Measurements from ENCODE around the gene IFT122. TPM values are rescaled to one million over a fixed set of nuclear protein-coding genes. Genes with fewer than 3 reads are reported as not detected.

Gene IFT122
- total RNA-seq, 4 donors from 2014 or later, result 36.6 to 74.4 (median 43.3) TPM

DNA sequence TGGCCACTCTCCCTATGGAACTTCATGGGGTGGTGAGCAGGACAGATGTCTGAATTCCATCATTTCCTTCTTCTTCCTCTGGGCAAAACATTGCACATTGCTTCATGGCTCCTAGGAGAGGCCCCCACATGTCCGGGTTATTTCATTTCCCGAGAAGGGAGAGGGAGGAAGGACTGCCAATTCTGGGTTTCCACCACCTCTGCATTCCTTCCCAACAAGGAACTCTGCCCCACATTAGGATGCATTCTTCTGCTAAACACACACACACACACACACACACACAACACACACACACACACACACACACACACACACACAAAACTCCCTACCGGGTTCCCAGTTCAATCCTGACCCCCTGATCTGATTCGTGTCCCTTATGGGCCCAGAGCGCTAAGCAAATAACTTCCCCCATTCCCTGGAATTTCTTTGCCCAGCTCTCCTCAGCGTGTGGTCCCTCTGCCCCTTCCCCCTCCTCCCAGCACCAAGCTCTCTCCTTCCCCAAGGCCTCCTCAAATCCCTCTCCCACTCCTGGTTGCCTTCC lies 90.3 kb downstream of the IFT122 start:
- 17% methylated on average over 6 of the region's 6 CpGs for WGBS, 2 donors
- no peak for DNase-seq (ENCODE audit: low spot score in 2 of 2)
- no peaks in the 10 kb centered on the region for H3K36me3 ChIP-seq
- no peak for TF ChIP-seq EP300 (IDR thresholded peaks at IDR 0.05)
- TF ChIP-seq, protein P1, sequence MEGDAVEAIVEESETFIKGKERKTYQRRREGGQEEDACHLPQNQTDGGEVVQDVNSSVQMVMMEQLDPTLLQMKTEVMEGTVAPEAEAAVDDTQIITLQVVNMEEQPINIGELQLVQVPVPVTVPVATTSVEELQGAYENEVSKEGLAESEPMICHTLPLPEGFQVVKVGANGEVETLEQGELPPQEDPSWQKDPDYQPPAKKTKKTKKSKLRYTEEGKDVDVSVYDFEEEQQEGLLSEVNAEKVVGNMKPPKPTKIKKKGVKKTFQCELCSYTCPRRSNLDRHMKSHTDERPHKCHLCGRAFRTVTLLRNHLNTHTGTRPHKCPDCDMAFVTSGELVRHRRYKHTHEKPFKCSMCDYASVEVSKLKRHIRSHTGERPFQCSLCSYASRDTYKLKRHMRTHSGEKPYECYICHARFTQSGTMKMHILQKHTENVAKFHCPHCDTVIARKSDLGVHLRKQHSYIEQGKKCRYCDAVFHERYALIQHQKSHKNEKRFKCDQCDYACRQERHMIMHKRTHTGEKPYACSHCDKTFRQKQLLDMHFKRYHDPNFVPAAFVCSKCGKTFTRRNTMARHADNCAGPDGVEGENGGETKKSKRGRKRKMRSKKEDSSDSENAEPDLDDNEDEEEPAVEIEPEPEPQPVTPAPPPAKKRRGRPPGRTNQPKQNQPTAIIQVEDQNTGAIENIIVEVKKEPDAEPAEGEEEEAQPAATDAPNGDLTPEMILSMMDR (IDR thresholded peaks at IDR 0.05), result no peak
- no peak for TF ChIP-seq POLR2A (IDR thresholded peaks at IDR 0.05)
- H3K4me1 ChIP-seq, result peaks cover 0 to 13% (median 2%) of the 10 kb centered on the region in 4 donors
- no peaks in the 10 kb centered on the region for H3K27me3 ChIP-seq
- no peak overlapping the region for H3K4me3 ChIP-seq
- H3K9me3 ChIP-seq, result no peaks in the 10 kb centered on the region
- H3K27ac ChIP-seq, result no peak overlapping the region

DNA sequence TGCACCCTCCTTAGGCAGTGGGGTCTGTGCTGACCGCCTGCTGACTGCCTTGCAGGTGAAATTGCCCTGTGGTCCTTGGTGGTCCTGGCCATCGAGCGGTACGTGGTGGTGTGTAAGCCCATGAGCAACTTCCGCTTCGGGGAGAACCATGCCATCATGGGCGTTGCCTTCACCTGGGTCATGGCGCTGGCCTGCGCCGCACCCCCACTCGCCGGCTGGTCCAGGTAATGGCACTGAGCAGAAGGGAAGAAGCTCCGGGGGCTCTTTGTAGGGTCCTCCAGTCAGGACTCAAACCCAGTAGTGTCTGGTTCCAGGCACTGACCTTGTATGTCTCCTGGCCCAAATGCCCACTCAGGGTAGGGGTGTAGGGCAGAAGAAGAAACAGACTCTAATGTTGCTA lies 90.8 kb downstream of the IFT122 start:
- no peak overlapping the region for H3K4me3 ChIP-seq
- no peak for TF ChIP-seq POLR2A (IDR thresholded peaks at IDR 0.05)
- no peak for DNase-seq (ENCODE audit: low spot score in 2 of 2)
- H3K9me3 ChIP-seq, result no peaks in the 10 kb centered on the region
- no peaks in the 10 kb centered on the region for H3K36me3 ChIP-seq
- no peak overlapping the region for H3K27ac ChIP-seq
- 96 to 98% methylated on average over 11 to 13 of the region's 13 CpGs for WGBS, 2 donors
- no peaks in the 10 kb centered on the region for H3K27me3 ChIP-seq
- H3K4me1 ChIP-seq, result peaks cover 0 to 13% (median 2%) of the 10 kb centered on the region in 4 donors

DNA sequence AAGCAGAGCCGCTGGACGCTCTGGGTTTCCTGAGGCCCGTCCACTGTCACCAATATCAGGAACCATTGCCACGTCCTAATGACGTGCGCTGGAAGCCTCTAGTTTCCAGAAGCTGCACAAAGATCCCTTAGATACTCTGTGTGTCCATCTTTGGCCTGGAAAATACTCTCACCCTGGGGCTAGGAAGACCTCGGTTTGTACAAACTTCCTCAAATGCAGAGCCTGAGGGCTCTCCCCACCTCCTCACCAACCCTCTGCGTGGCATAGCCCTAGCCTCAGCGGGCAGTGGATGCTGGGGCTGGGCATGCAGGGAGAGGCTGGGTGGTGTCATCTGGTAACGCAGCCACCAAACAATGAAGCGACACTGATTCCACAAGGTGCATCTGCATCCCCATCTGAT lies 91.7 kb downstream of the IFT122 start:
- TF ChIP-seq EP300 (IDR thresholded peaks at IDR 0.05), result no peak
- TF ChIP-seq POLR2A (IDR thresholded peaks at IDR 0.05), result no peak
- TF ChIP-seq, protein P1 (IDR thresholded peaks at IDR 0.05), result no peak
- WGBS, 2 donors, result 92 to 94% methylated on average over 10 to 11 of the region's 11 CpGs
- Histone ChIP-seq H3K27me3 (no peaks in the 10 kb centered on the region), H3K27ac (no peak overlapping the region), H3K4me3 (no peak overlapping the region), H3K4me1 (peaks cover 0 to 13% (median 2%) of the 10 kb centered on the region in 4 donors), H3K36me3 (no peaks in the 10 kb centered on the region), H3K9me3 (no peaks in the 10 kb centered on the region)
- no peak for DNase-seq (ENCODE audit: low spot score in 2 of 2)

DNA sequence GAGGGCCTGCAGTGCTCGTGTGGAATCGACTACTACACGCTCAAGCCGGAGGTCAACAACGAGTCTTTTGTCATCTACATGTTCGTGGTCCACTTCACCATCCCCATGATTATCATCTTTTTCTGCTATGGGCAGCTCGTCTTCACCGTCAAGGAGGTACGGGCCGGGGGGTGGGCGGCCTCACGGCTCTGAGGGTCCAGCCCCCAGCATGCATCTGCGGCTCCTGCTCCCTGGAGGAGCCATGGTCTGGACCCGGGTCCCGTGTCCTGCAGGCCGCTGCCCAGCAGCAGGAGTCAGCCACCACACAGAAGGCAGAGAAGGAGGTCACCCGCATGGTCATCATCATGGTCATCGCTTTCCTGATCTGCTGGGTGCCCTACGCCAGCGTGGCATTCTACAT lies 92.2 kb downstream of the IFT122 start:
- TF ChIP-seq, protein P1 (IDR thresholded peaks at IDR 0.05), result no peak
- TF ChIP-seq POLR2A (IDR thresholded peaks at IDR 0.05), result no peak
- TF ChIP-seq EP300 (IDR thresholded peaks at IDR 0.05), result no peak
- DNase-seq (ENCODE audit: low spot score in 2 of 2), result no peak
- peaks cover 0 to 13% (median 2%) of the 10 kb centered on the region in 4 donors for H3K4me1 ChIP-seq
- H3K27me3 ChIP-seq, result no peaks in the 10 kb centered on the region
- H3K9me3 ChIP-seq, result no peaks in the 10 kb centered on the region
- WGBS, 2 donors, result 95 to 96% methylated on average over 20 of the region's 20 CpGs
- no peak overlapping the region for H3K27ac ChIP-seq
- H3K36me3 ChIP-seq, result no peaks in the 10 kb centered on the region
- no peak overlapping the region for H3K4me3 ChIP-seq

DNA sequence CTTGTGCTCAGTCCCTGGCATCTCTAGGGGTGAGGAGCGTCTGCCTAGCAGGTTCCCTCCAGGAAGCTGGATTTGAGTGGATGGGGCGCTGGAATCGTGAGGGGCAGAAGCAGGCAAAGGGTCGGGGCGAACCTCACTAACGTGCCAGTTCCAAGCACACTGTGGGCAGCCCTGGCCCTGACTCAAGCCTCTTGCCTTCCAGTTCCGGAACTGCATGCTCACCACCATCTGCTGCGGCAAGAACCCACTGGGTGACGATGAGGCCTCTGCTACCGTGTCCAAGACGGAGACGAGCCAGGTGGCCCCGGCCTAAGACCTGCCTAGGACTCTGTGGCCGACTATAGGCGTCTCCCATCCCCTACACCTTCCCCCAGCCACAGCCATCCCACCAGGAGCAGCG lies 93.4 kb downstream of the IFT122 start:
- TF ChIP-seq EP300 (IDR thresholded peaks at IDR 0.05) (no peak), POLR2A (IDR thresholded peaks at IDR 0.05) (no peak)
- TF ChIP-seq, protein P1 (IDR thresholded peaks at IDR 0.05), result no peak
- H3K36me3 ChIP-seq, result no peaks in the 10 kb centered on the region
- H3K4me3 ChIP-seq, result no peak overlapping the region
- no peaks in the 10 kb centered on the region for H3K9me3 ChIP-seq
- WGBS, 2 donors, result 90 to 94% methylated on average over 16 of the region's 16 CpGs
- peaks cover 0 to 13% (median 2%) of the 10 kb centered on the region in 4 donors for H3K4me1 ChIP-seq
- no peaks in the 10 kb centered on the region for H3K27me3 ChIP-seq
- no peak for DNase-seq (ENCODE audit: low spot score in 2 of 2)
- H3K27ac ChIP-seq, result no peak overlapping the region

Data from tibial nerve (tissue), 4 donors.